ENCODE results near the gene ELL2. TPM values are rescaled to one million over a fixed set of nuclear protein-coding genes. Genes with fewer than 3 reads are reported as not detected.

Gene ELL2
- total and polyA plus RNA-seq, 9 of the 15 experiments (the other 6 are each of a cell fraction or from before 2014, with no cell fraction given): 4.3 to 18.3 (median 14.5) TPM

- DNase-seq (ENCODE audit: extremely low read depth in 1 of 4, low spot score in 3 of 4) (no peak), ATAC-seq (no peak), FAIRE-seq (no peak)
- H3K9me3 ChIP-seq (replicated peaks; ENCODE audit: control insufficient read depth, insufficient read depth, low read depth, low read length): no peaks in the 10 kb centered on the region
- POLR2A ChIA-PET: no interaction called here
- H3K27ac ChIP-seq (ENCODE audit: extremely low read depth, low read depth, low read length): no peak overlapping the region
- H3K27me3 ChIP-seq (ENCODE audit: control insufficient read depth in 2 of 2, insufficient read depth in 2 of 2, low read length in 2 of 2): no peaks in the 10 kb centered on the region
- CTCF ChIA-PET (ENCODE audit: low intra/inter-chr PET ratio): no interaction called here
- in situ Hi-C loops (cut with MboI) (no loop called here), intact Hi-C loops (cut with micrococcal nuclease) (no loop called here)
- H3K36me3 ChIP-seq (ENCODE audit: control insufficient read depth, insufficient read depth, low read length): no peaks in the 10 kb centered on the region
- H3K9me1 ChIP-seq (ENCODE audit: control insufficient read depth, insufficient read depth, low read length): no peaks in the 10 kb centered on the region
- no TSS peak for BruUV-seq (replicated peaks)
- no peak overlapping the region for H3K9ac ChIP-seq (ENCODE audit: insufficient read depth in 1 of 2, low read depth in 2 of 2, low read length in 2 of 2)
- H3K4me3 ChIP-seq: no peak overlapping the region
- peaks cover 0 to 10% of the 10 kb centered on the region in 2 experiments; a peak in 3 of 5 replicates for H3K4me1 ChIP-seq (replicated peaks in 1 of 2; ENCODE audit: control insufficient read depth in 2 of 2, insufficient read depth in 2 of 2, low read length in 2 of 2)
- H3K79me2 ChIP-seq (ENCODE audit: control insufficient read depth, insufficient read depth, low read length): no peaks in the 10 kb centered on the region
- 65% methylated on average over 5 of the region's 5 CpGs for WGBS (ENCODE audit: insufficient coverage, low coverage, missing lambda C conversion rate)
- no peak overlapping the region for H2AFZ ChIP-seq (ENCODE audit: low read depth, low read length)
- H3K4me2 ChIP-seq (ENCODE audit: insufficient read depth, low read length): no peak overlapping the region
- H4K20me1 ChIP-seq (replicated peaks; ENCODE audit: control insufficient read depth, insufficient read depth, low read length): no peaks in the 10 kb centered on the region
- TF ChIP-seq ZNF121 (CRISPR knock-in tag; conservative IDR thresholded peaks at IDR 0.05): no peak
- no peak for TF ChIP-seq ZEB2 (IDR thresholded peaks at IDR 0.05)
- TF ChIP-seq, protein P1, sequence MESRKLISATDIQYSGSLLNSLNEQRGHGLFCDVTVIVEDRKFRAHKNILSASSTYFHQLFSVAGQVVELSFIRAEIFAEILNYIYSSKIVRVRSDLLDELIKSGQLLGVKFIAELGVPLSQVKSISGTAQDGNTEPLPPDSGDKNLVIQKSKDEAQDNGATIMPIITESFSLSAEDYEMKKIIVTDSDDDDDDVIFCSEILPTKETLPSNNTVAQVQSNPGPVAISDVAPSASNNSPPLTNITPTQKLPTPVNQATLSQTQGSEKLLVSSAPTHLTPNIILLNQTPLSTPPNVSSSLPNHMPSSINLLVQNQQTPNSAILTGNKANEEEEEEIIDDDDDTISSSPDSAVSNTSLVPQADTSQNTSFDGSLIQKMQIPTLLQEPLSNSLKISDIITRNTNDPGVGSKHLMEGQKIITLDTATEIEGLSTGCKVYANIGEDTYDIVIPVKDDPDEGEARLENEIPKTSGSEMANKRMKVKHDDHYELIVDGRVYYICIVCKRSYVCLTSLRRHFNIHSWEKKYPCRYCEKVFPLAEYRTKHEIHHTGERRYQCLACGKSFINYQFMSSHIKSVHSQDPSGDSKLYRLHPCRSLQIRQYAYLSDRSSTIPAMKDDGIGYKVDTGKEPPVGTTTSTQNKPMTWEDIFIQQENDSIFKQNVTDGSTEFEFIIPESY (CRISPR knock-in tag; IDR thresholded peaks at IDR 0.05): no peak
- TF ChIP-seq ZNF263 (CRISPR knock-in tag; IDR thresholded peaks at IDR 0.05; ENCODE audit: borderline replicate concordance): no peak
- TF ChIP-seq SNRNP70 (optimal IDR thresholded peaks at IDR 0.05; ENCODE audit: low read depth, low read length): no peak
- no peak for TF ChIP-seq GATAD2A (IDR thresholded peaks at IDR 0.05)
- no peak for TF ChIP-seq ZNF445 (CRISPR knock-in tag; IDR thresholded peaks at IDR 0.05; ENCODE audit: low read depth)
- no peak for TF ChIP-seq ZNF717 (CRISPR knock-in tag; IDR thresholded peaks at IDR 0.05)
- no peak for TF ChIP-seq ESRRB (CRISPR knock-in tag; IDR thresholded peaks at IDR 0.05; ENCODE audit: borderline replicate concordance)
- TF ChIP-seq DACH1 (IDR thresholded peaks at IDR 0.05; ENCODE audit: partially characterized antibody): no peak
- TF ChIP-seq KLF16 (IDR thresholded peaks at IDR 0.05): no peak
- no peak for TF ChIP-seq POLR2H (tag; IDR thresholded peaks at IDR 0.05; ENCODE audit: low read depth)
- TF ChIP-seq MLLT1 (IDR thresholded peaks at IDR 0.05): no peak
- no peak for TF ChIP-seq NR2C1 (IDR thresholded peaks at IDR 0.05)
- no peak for TF ChIP-seq NR2C1 (tag; IDR thresholded peaks at IDR 0.05)
- TF ChIP-seq ATF6 (CRISPR knock-in tag; IDR thresholded peaks at IDR 0.05): no peak
- TF ChIP-seq, protein P2, sequence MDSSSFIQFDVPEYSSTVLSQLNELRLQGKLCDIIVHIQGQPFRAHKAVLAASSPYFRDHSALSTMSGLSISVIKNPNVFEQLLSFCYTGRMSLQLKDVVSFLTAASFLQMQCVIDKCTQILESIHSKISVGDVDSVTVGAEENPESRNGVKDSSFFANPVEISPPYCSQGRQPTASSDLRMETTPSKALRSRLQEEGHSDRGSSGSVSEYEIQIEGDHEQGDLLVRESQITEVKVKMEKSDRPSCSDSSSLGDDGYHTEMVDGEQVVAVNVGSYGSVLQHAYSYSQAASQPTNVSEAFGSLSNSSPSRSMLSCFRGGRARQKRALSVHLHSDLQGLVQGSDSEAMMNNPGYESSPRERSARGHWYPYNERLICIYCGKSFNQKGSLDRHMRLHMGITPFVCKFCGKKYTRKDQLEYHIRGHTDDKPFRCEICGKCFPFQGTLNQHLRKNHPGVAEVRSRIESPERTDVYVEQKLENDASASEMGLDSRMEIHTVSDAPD (CRISPR knock-in tag; IDR thresholded peaks at IDR 0.05): no peak
Observed at GRCh38 chr5:95969055-95969454, 7.4 kb upstream of the ELL2 start.

Data from K562 (cell line).